ENCODE measurements around the gene OSBPL9.
A peak's percentile ranks its signal among the peaks of the same experiment; 100 is the strongest.

Gene OSBPL9

GRCh38 chr1:51749151-51749550 lies 132.3 kb downstream of the OSBPL9 start:
- DNase-seq: no peak

- DNase-seq: no peak
These were observed 133.3 kb downstream of the OSBPL9 start for GRCh38 chr1:51750218-51750617.

- no peak for DNase-seq
These were observed 133.8 kb downstream of the OSBPL9 start for GRCh38 chr1:51750729-51751128.

GRCh38 chr1:51752073-51752948 lies 135.4 kb downstream of the OSBPL9 start:
- DNase-seq: no peak

GRCh38 chr1:51753969-51754368 lies 137.1 kb downstream of the OSBPL9 start:
- DNase-seq: no peak

- DNase-seq: no peak
These were observed 137.8 kb downstream of the OSBPL9 start for GRCh38 chr1:51754666-51755065.

GRCh38 chr1:51755437-51755836 lies 138.5 kb downstream of the OSBPL9 start:
- no peak for DNase-seq

- no peak for DNase-seq
These were observed 139.4 kb downstream of the OSBPL9 start for GRCh38 chr1:51756290-51756689.

- DNase-seq: no peak
These were observed 141.4 kb downstream of the OSBPL9 start for GRCh38 chr1:51758310-51758709.

GRCh38 chr1:51760872-51761271 lies 144.0 kb downstream of the OSBPL9 start:
- no peak for DNase-seq

GRCh38 chr1:51761351-51761750 lies 144.5 kb downstream of the OSBPL9 start:
- no peak for DNase-seq

GRCh38 chr1:51768971-51769588 lies 152.2 kb downstream of the OSBPL9 start:
- DNase-seq: peak in 1 of 2 experiments; percentile 4

GRCh38 chr1:51776408-51776807 lies 159.5 kb downstream of the OSBPL9 start:
- no peak for DNase-seq

GRCh38 chr1:51780927-51781326 lies 164.0 kb downstream of the OSBPL9 start:
- DNase-seq: no peak

GRCh38 chr1:51784997-51785421 lies 168.1 kb downstream of the OSBPL9 start:
- DNase-seq: no peak

- DNase-seq: no peak
These were observed 172.0 kb downstream of the OSBPL9 start for GRCh38 chr1:51788938-51789337.

- no peak for DNase-seq
These were observed 172.4 kb downstream of the OSBPL9 start for GRCh38 chr1:51789342-51789741.

- no peak for DNase-seq
These were observed 173.5 kb downstream of the OSBPL9 start for GRCh38 chr1:51790385-51790784.

- no peak for DNase-seq
These were observed 175.0 kb downstream of the OSBPL9 start for GRCh38 chr1:51791888-51792287.

- no peak for DNase-seq
These were observed 176.0 kb downstream of the OSBPL9 start for GRCh38 chr1:51792864-51793263.

- no peak for DNase-seq
These were observed 177.4 kb downstream of the OSBPL9 start for GRCh38 chr1:51794260-51794659.

GRCh38 chr1:51794868-51795267 lies 178.0 kb downstream of the OSBPL9 start:
- DNase-seq: no peak

- no peak for DNase-seq
These were observed 182.5 kb downstream of the OSBPL9 start for GRCh38 chr1:51799372-51799771.

GRCh38 chr1:51814513-51814912 lies 197.6 kb downstream of the OSBPL9 start:
- DNase-seq: no peak
